GM23338 (cell line): ENCODE measurements around the gene ZNF184. TPM values are rescaled to one million over a fixed set of nuclear protein-coding genes. Genes with fewer than 3 reads are reported as not detected.

Experiments
- ATAC-seq: fragments of 200-7000 bp; cut with Tn5 transposase; 3 replicates; pipeline ENCODE4 v1.9.1; 2020
- DNase-seq: peaks from one replicate; pipeline ENCODE4 v3.0.0-alpha.2; 2015; ENCODE audit warnings: low spot score
- H2AFZ ChIP-seq: fragments of 200-600 bp; sonication (generic); 2 replicates; pipeline ENCODE4 v1.8.0; 2016; ENCODE audit warnings: antibody characterized with exemption, mild to moderate bottlenecking, moderate library complexity
- H3F3A ChIP-seq: fragments of 200-600 bp; sonication (generic); replicated peaks from 2 replicates; pipeline ENCODE4 v1.8.0; 2017; ENCODE audit warnings: antibody characterized with exemption, mixed run types, low read depth
- H3K27ac ChIP-seq: fragments of 200-600 bp; sonication (generic); 2 replicates; pipeline ENCODE4 v1.6.1; 2016; ENCODE audit warnings: low read depth
- H3K27me3 ChIP-seq: fragments of 200-600 bp; sonication (generic); 2 replicates; pipeline ENCODE4 v1.8.0; 2016; ENCODE audit warnings: mild to moderate bottlenecking, mixed run types, moderate library complexity; ENCODE audit not compliant: insufficient read depth
- H3K36me3 ChIP-seq: fragments of 200-600 bp; sonication (generic); 2 replicates; pipeline ENCODE4 v1.8.0; 2016; ENCODE audit warnings: mild to moderate bottlenecking; ENCODE audit not compliant: insufficient read depth
- H3K4me1 ChIP-seq: fragments of 200-600 bp; sonication (generic); 2 replicates; pipeline ENCODE4 v1.8.0; 2016; ENCODE audit warnings: mild to moderate bottlenecking, moderate library complexity; ENCODE audit not compliant: insufficient read depth
- H3K4me2 ChIP-seq: fragments of 200-600 bp; sonication (generic); 2 replicates; pipeline ENCODE4 v1.7.1; 2017; ENCODE audit warnings: mixed run types
- H3K4me3 ChIP-seq: fragments of 200-600 bp; sonication (generic); 2 replicates; pipeline ENCODE4 v1.6.1; 2016; ENCODE audit warnings: mixed run types
- H3K79me2 ChIP-seq: fragments of 200-600 bp; sonication (generic); replicated peaks from 2 replicates; pipeline ENCODE4 v1.8.0; 2017; ENCODE audit warnings: mild to moderate bottlenecking; ENCODE audit not compliant: insufficient read depth
- H3K9me2 ChIP-seq: fragments of 200-600 bp; sonication (generic); 2 replicates; pipeline ENCODE4 v1.8.0; 2017; ENCODE audit not compliant: insufficient read depth
- H4K20me1 ChIP-seq: fragments of 200-600 bp; sonication (generic); replicated peaks from 2 replicates; pipeline ENCODE4 v1.8.0; 2017; ENCODE audit warnings: mild to moderate bottlenecking; ENCODE audit not compliant: insufficient read depth
- H3K27ac Mint-ChIP-seq: 2 replicates; pipeline ENCODE4 v1.8.0; 2020; ENCODE audit warnings: inconsistent platforms, mild to moderate bottlenecking, moderate library complexity, mixed read lengths
- H3K27me3 Mint-ChIP-seq: 3 replicates; pipeline ENCODE4 v1.8.0; 2022; ENCODE audit warnings: low read depth, mild to moderate bottlenecking, moderate library complexity, mixed read lengths, inconsistent platforms; ENCODE audit not compliant: insufficient read depth, poor library complexity
- H3K36me3 Mint-ChIP-seq: 3 replicates; pipeline ENCODE4 v1.8.0; 2021; ENCODE audit warnings: low read depth, mild to moderate bottlenecking, inconsistent platforms, moderate library complexity, mixed read lengths
- H3K4me1 Mint-ChIP-seq: 3 replicates; pipeline ENCODE4 v1.8.0; 2020; ENCODE audit warnings: mild to moderate bottlenecking, inconsistent platforms, mixed read lengths
- H3K4me3 Mint-ChIP-seq: 3 replicates; pipeline ENCODE4 v1.8.0; 2021; ENCODE audit warnings: moderate library complexity, mild to moderate bottlenecking, inconsistent platforms, mixed read lengths
- H3K9me3 Mint-ChIP-seq: 3 replicates; pipeline ENCODE4 v1.8.0; 2020; ENCODE audit warnings: moderate library complexity, mild to moderate bottlenecking, inconsistent platforms, mixed read lengths
- CREB1 ChIP-seq: fragments of 250-450 bp; sonication (Bioruptor Pico); IDR thresholded peaks from 2 replicates; pipeline ENCODE4 v1.5.0; 2020; ENCODE audit warnings: low read depth, mild to moderate bottlenecking, moderate library complexity
- polyA plus RNA-seq: library from polyadenylated mRNA; unstranded; fragments of >200 nt; fragmentation: Nextera tagmentation; extraction: Ambion mirVana; gene quantifications from 2 replicates; pipeline ENCODE4 v1.2.1, GENCODE V29; 2016
- total RNA-seq: library from RNA; depleted of rRNA; stranded (reverse); fragments of >200 nt; shearing (Covaris generic); gene quantifications from 2 replicates; pipeline ENCODE4 v1.2.3, GENCODE V29; 2014
- TF ChIP-seq, protein P1 (sequence below): fragments of 250-450 bp; sonication (Bioruptor Pico); IDR thresholded peaks from 2 replicates; pipeline ENCODE4 v1.5.0; 2020; ENCODE audit warnings: mild to moderate bottlenecking, moderate library complexity
- TF ChIP-seq, protein P2 (sequence below), 2 experiments: fragments of 200-600 bp in 1 of 2; sonication (generic) in 1 of 2; conservative IDR thresholded peaks; 2 replicates each; pipeline versions ENCODE4 v1.5.1 to v1.6.1; 2016 to 2017; ENCODE audit warnings: antibody characterized with exemption in 2 of 2, low read depth in 2 of 2, mild to moderate bottlenecking in 2 of 2, moderate library complexity in 1 of 2

Gene ZNF184
- total and polyA plus RNA-seq, 2 experiments from 2014 or later, result 6.0 to 10.6 TPM

DNA sequence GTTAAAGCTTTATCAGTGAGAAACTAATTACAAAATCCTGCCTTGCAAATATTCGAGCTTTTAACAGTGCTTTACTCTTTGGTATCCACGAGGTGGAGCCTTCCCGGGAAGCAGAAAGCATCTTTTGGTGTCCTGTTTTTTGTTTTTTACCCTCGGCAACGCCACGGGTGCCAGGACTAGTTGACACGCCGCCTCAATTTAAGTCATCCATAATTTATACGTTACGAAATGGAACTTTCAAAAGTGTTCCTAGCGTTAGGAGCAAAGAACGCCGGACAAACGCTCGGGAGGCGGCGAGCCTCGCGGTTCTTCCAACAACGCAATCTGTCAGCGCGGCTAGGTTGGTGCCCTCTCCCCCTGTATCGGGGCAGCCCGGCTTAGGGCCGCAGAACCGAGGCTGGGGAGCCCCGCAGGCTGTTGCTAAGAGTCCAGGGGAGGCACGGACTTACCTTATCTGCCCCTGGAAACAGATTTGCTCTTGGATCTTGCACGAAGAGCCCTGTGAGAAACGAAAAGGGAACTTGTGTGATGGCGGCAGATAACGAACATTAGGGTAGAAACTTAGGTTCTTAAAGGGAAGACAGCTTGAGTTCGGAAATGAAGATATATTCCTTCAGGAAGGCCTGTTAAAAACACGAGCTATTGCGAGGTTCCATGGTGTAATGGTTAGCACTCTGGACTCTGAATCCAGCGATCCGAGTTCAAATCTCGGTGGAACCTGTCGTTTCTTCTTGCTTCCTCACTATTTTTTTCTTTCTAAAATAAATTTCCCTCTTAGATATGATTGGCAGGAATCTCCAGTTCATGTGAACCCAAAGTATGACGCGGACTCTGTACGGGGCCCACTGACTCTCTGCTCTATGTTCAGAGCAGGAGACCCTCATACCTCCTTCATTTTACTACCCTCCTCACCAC lies 46.2 kb upstream of the ZNF184 start:
- peaks cover 15% of the 10 kb centered on the region for H3K27me3 Mint-ChIP-seq
- H3K36me3 Mint-ChIP-seq, result no peaks in the 10 kb centered on the region; the same call in 2 of the 3 replicates
- Histone ChIP-seq H4K20me1 (no peaks in the 10 kb centered on the region), H3K27me3 (peaks cover 33% of the 10 kb centered on the region), H3K4me2 (peak overlapping the region; percentile 78), H2AFZ (peak overlapping the region; percentile 85), H3K27ac (no peak overlapping the region), H3F3A (no peaks in the 10 kb centered on the region), H3K9me2 (no peaks in the 10 kb centered on the region), H3K4me3 (peak overlapping the region; percentile 74), H3K4me1 (peaks cover 5% of the 10 kb centered on the region; the same call in 1 of the 2 replicates), H3K79me2 (no peaks in the 10 kb centered on the region), H3K36me3 (no peaks in the 10 kb centered on the region)
- DNase-seq (peak; percentile 86), ATAC-seq (peak; percentile 91)
- no peak for TF ChIP-seq CREB1 (CRISPR knock-in tag)
- TF ChIP-seq, protein P1, sequence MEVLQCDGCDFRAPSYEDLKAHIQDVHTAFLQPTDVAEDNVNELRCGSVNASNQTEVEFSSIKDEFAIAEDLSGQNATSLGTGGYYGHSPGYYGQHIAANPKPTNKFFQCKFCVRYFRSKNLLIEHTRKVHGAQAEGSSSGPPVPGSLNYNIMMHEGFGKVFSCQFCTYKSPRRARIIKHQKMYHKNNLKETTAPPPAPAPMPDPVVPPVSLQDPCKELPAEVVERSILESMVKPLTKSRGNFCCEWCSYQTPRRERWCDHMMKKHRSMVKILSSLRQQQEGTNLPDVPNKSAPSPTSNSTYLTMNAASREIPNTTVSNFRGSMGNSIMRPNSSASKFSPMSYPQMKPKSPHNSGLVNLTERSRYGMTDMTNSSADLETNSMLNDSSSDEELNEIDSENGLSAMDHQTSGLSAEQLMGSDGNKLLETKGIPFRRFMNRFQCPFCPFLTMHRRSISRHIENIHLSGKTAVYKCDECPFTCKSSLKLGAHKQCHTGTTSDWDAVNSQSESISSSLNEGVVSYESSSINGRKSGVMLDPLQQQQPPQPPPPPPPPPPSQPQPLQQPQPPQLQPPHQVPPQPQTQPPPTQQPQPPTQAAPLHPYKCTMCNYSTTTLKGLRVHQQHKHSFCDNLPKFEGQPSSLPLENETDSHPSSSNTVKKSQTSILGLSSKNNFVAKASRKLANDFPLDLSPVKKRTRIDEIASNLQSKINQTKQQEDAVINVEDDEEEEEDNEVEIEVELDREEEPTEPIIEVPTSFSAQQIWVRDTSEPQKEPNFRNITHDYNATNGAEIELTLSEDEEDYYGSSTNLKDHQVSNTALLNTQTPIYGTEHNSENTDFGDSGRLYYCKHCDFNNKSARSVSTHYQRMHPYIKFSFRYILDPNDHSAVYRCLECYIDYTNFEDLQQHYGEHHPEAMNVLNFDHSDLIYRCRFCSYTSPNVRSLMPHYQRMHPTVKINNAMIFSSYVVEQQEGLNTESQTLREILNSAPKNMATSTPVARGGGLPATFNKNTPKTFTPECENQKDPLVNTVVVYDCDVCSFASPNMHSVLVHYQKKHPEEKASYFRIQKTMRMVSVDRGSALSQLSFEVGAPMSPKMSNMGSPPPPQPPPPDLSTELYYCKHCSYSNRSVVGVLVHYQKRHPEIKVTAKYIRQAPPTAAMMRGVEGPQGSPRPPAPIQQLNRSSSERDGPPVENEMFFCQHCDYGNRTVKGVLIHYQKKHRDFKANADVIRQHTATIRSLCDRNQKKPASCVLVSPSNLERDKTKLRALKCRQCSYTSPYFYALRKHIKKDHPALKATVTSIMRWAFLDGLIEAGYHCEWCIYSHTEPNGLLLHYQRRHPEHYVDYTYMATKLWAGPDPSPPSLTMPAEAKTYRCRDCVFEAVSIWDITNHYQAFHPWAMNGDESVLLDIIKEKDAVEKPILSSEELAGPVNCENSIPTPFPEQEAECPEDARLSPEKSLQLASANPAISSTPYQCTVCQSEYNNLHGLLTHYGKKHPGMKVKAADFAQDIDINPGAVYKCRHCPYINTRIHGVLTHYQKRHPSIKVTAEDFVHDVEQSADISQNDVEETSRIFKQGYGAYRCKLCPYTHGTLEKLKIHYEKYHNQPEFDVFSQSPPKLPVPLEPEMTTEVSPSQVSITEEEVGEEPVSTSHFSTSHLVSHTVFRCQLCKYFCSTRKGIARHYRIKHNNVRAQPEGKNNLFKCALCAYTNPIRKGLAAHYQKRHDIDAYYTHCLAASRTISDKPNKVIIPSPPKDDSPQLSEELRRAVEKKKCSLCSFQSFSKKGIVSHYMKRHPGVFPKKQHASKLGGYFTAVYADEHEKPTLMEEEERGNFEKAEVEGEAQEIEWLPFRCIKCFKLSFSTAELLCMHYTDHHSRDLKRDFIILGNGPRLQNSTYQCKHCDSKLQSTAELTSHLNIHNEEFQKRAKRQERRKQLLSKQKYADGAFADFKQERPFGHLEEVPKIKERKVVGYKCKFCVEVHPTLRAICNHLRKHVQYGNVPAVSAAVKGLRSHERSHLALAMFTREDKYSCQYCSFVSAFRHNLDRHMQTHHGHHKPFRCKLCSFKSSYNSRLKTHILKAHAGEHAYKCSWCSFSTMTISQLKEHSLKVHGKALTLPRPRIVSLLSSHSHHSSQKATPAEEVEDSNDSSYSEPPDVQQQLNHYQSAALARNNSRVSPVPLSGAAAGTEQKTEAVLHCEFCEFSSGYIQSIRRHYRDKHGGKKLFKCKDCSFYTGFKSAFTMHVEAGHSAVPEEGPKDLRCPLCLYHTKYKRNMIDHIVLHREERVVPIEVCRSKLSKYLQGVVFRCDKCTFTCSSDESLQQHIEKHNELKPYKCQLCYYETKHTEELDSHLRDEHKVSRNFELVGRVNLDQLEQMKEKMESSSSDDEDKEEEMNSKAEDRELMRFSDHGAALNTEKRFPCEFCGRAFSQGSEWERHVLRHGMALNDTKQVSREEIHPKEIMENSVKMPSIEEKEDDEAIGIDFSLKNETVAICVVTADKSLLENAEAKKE (CRISPR knock-in tag), result no peak
- TF ChIP-seq, protein P2, sequence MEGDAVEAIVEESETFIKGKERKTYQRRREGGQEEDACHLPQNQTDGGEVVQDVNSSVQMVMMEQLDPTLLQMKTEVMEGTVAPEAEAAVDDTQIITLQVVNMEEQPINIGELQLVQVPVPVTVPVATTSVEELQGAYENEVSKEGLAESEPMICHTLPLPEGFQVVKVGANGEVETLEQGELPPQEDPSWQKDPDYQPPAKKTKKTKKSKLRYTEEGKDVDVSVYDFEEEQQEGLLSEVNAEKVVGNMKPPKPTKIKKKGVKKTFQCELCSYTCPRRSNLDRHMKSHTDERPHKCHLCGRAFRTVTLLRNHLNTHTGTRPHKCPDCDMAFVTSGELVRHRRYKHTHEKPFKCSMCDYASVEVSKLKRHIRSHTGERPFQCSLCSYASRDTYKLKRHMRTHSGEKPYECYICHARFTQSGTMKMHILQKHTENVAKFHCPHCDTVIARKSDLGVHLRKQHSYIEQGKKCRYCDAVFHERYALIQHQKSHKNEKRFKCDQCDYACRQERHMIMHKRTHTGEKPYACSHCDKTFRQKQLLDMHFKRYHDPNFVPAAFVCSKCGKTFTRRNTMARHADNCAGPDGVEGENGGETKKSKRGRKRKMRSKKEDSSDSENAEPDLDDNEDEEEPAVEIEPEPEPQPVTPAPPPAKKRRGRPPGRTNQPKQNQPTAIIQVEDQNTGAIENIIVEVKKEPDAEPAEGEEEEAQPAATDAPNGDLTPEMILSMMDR (conservative IDR thresholded peaks at IDR 0.05; ENCODE audit: low read depth in 2 of 2), result peak; percentile 70 to 92
- H3K4me3 Mint-ChIP-seq, result peak overlapping the region; percentile 87
- peak overlapping the region; percentile 66 for H3K27ac Mint-ChIP-seq
- H3K9me3 Mint-ChIP-seq, result no peaks in the 10 kb centered on the region; the same call in 2 of the 3 replicates
- peaks cover 4% of the 10 kb centered on the region for H3K4me1 Mint-ChIP-seq
